CD14-positive monocyte (primary cell): ENCODE data around the gene KRT17. TPM values are rescaled to one million over a fixed set of nuclear protein-coding genes. Genes with fewer than 3 reads are reported as not detected.

Source experiments
- DNase-seq, 3 donors: peaks; one replicate each; pipeline ENCODE4 v3.0.0-alpha.2; 2011 to 2022
- H2AFZ ChIP-seq: 2 replicates; pipeline ENCODE4 v1.6.0; 2012; ENCODE audit warnings: mild to moderate bottlenecking, low read depth, low read length, inconsistent platforms; ENCODE audit not compliant: insufficient read depth, poor library complexity, severe bottlenecking
- H3K27ac ChIP-seq, 2 donors: 1 replicate in 1 of 2; 2 replicates in 1 of 2; pipeline ENCODE4 v1.5.1; 2012 to 2013; ENCODE audit warnings: low read length in 2 of 2, control low read depth in 1 of 2, inconsistent platforms in 1 of 2, low read depth in 1 of 2, mild to moderate bottlenecking in 1 of 2
- H3K27me3 ChIP-seq, 2 donors: one replicate each; pipeline versions ENCODE4 v1.6.0 to v1.6.1; 2011 to 2013; ENCODE audit warnings: low read length in 2 of 2; ENCODE audit not compliant: control insufficient read depth in 2 of 2, insufficient read depth in 2 of 2
- H3K36me3 ChIP-seq, 2 donors: replicated peaks in 1 of 2; 1 replicate in 1 of 2; 2 replicates in 1 of 2; pipeline versions ENCODE4 v1.5.1 to v1.6.1; 2012 to 2013; ENCODE audit warnings: low read length in 2 of 2, control low read depth in 1 of 2, inconsistent platforms in 1 of 2, mild to moderate bottlenecking in 1 of 2; ENCODE audit not compliant: insufficient read depth in 2 of 2, control insufficient read depth in 1 of 2
- H3K4me1 ChIP-seq, 2 donors: 1 replicate in 1 of 2; 2 replicates in 1 of 2; pipeline versions ENCODE4 v1.5.1 to v1.6.1; 2012 to 2013; ENCODE audit warnings: low read length in 2 of 2, control low read depth in 1 of 2, inconsistent platforms in 1 of 2, mild to moderate bottlenecking in 1 of 2, moderate library complexity in 1 of 2; ENCODE audit not compliant: insufficient read depth in 2 of 2, control insufficient read depth in 1 of 2
- H3K4me2 ChIP-seq: replicated peaks from 2 replicates; pipeline ENCODE3; 2012; ENCODE audit warnings: low read length, moderate library complexity, mild to moderate bottlenecking; ENCODE audit not compliant: poor library complexity, severe bottlenecking; ENCODE audit errors: extremely low read depth
- H3K4me3 ChIP-seq, 3 experiments: fragments of 200-600 bp in 1 of 3; sonication (generic) in 1 of 3; replicated peaks in 1 of 3; 1 replicate in 2 of 3; 2 replicates in 1 of 3; pipeline ENCODE4 v1.5.1; 2011 to 2013; ENCODE audit warnings: low read length in 3 of 3, mild to moderate bottlenecking in 3 of 3, control low read depth in 2 of 3, low read depth in 2 of 3, inconsistent platforms in 1 of 3, moderate library complexity in 1 of 3
- H3K79me2 ChIP-seq: 2 replicates; pipeline ENCODE4 v1.6.0; 2012; ENCODE audit warnings: mild to moderate bottlenecking, control low read depth, inconsistent platforms, low read length, moderate library complexity; ENCODE audit not compliant: insufficient read depth
- H3K9ac ChIP-seq: 2 replicates; pipeline ENCODE4 v1.6.0; 2017; ENCODE audit warnings: low read length, mild to moderate bottlenecking; ENCODE audit not compliant: insufficient read depth, poor library complexity, severe bottlenecking
- H3K9me3 ChIP-seq, 2 donors: replicated peaks in 1 of 2; 1 replicate in 1 of 2; 2 replicates in 1 of 2; pipeline versions ENCODE4 v1.5.1 to v1.6.1; 2012 to 2013; ENCODE audit warnings: low read length in 2 of 2, control low read depth in 1 of 2; ENCODE audit not compliant: control insufficient read depth in 1 of 2, insufficient read depth in 1 of 2
- H4K20me1 ChIP-seq: 2 replicates; pipeline ENCODE4 v1.6.0; 2012; ENCODE audit warnings: mild to moderate bottlenecking, low read length, control low read depth, moderate library complexity; ENCODE audit not compliant: insufficient read depth
- H3K27ac Mint-ChIP-seq, 7 donors: one replicate each; pipeline ENCODE4 v1.8.0; 2020; ENCODE audit warnings: mild to moderate bottlenecking in 7 of 7, mixed read lengths in 7 of 7, moderate library complexity in 6 of 7, inconsistent platforms in 2 of 7
- H3K27me3 Mint-ChIP-seq, 3 donors: one replicate each; pipeline ENCODE4 v1.8.0; 2021 to 2022; ENCODE audit warnings: low read depth in 3 of 3, mild to moderate bottlenecking in 3 of 3, mixed read lengths in 3 of 3, moderate library complexity in 3 of 3, inconsistent platforms in 1 of 3
- H3K36me3 Mint-ChIP-seq, 2 donors: one replicate each; pipeline ENCODE4 v1.8.0; 2020; ENCODE audit warnings: mixed read lengths in 2 of 2, inconsistent platforms in 1 of 2, mild to moderate bottlenecking in 1 of 2
- H3K4me1 Mint-ChIP-seq: one replicate; pipeline ENCODE4 v1.8.0; 2020; ENCODE audit warnings: mild to moderate bottlenecking, mixed read lengths
- H3K4me3 Mint-ChIP-seq, 2 donors: one replicate each; pipeline ENCODE4 v1.8.0; 2020; ENCODE audit warnings: mild to moderate bottlenecking in 2 of 2, mixed read lengths in 2 of 2, moderate library complexity in 1 of 2
- H3K9me3 Mint-ChIP-seq, 7 donors: one replicate each; pipeline ENCODE4 v1.8.0; 2020 to 2022; ENCODE audit warnings: mixed read lengths in 7 of 7, mild to moderate bottlenecking in 6 of 7, moderate library complexity in 6 of 7, inconsistent platforms in 2 of 7
- CTCF ChIP-seq: fragments of 200-600 bp; IDR thresholded peaks from one replicate; pipeline ENCODE4 v1.8.0; 2022; ENCODE audit warnings: antibody characterized with exemption, mild to moderate bottlenecking
- WGBS: methylation state at CpG from one replicate; pipeline ENCODE4 v1.1.5; 2013; ENCODE audit warnings: missing lambda C conversion rate; ENCODE audit not compliant: insufficient coverage; 5-methylcytosine and 5-hydroxymethylcytosine counted together
- intact Hi-C, 2 donors: fragments of 100-400 bp; cut with micrococcal nuclease; formaldehyde crosslinking; loops; one replicate each; pipeline versions ENCODE4 v1.15.0 to v1.15.1; 2023
- polyA plus RNA-seq, 3 donors: library from polyadenylated mRNA; depleted of rRNA in 1 of 3; unstranded in 2 of 3; stranded (reverse) in 1 of 3; fragments of 300-500 nt in 2 of 3; fragments of >200 nt in 1 of 3; fragmentation: Illumina TruSeq in 2 of 3; gene quantifications; 1 replicate in 2 of 3; 2 replicates in 1 of 3; pipeline ENCODE4 v1.2.3, GENCODE V29; 2012 to 2021

KRT17 gene
- polyA plus RNA-seq, 3 donors, result 0.49 TPM; not detected in 2

DNA sequence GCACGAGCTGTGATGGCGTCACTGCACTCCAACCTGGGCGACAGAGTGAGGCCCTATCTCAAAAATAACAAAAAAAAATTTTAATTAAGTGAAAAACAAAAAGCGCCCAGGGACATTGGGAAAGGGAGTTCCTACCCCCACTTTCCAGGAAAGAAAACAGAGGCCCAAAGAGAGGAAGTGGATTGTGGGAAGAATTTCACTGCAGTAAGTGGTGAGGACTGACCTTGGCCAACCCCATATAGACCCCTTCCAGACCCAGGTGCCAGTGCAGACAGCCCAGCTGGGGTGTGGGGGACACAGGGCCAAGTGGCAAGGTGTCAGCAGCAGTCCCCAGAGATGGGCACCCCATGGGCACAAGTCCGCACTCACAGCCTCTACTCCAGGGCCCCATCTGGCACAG is 29.0 kb upstream of the KRT17 start:
- no peak for TF ChIP-seq CTCF
- Mint-ChIP-seq H3K9me3 (no peaks in the 10 kb centered on the region), H3K4me3 (no peak overlapping the region), H3K4me1 (peaks cover 4% of the 10 kb centered on the region), H3K27ac (no peak overlapping the region), H3K36me3 (no peaks in the 10 kb centered on the region), H3K27me3 (peaks cover 2 to 6% (median 3%) of the 10 kb centered on the region in 3 donors)
- Histone ChIP-seq H3K4me2 (no peak overlapping the region), H3K36me3 (no peaks in the 10 kb centered on the region), H2AFZ (no peak overlapping the region), H3K79me2 (no peaks in the 10 kb centered on the region), H3K27me3 (no peaks in the 10 kb centered on the region), H3K9ac (no peak overlapping the region), H3K4me1 (peaks cover 5 to 8% of the 10 kb centered on the region in 2 donors), H3K27ac (no peak overlapping the region), H3K4me3 (no peak overlapping the region), H3K9me3 (no peaks in the 10 kb centered on the region), H4K20me1 (no peaks in the 10 kb centered on the region)
- DNase-seq, result no peak
- 91% methylated on average over 1 of the region's 5 CpGs for WGBS
- intact Hi-C loops, result no loop called here

DNA sequence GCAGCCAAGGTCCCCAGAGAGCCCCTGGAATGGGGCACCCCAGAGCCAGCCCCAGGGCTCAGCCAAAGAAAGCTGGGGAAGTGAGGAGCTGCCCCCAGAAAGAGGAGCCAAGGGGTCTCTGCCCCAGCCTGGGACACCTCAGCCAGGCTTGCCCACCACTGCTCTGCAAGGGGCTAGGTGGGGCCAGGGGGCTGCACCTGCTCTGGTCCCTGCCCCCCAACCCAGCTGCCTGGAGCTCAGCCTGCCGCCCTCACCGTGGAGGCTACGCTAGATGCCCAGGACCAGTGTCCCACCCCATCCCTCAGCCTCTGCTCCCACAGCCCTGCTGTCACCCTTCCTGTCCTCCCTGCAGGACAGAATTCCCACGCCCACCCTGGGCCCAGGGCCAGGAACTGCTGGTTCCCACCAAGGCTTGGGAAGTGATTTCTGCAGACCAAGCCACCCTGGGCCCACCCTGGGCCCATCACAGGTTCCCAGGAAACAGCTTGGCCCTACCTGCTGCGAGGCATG is 28.1 kb upstream of the KRT17 start:
- intact Hi-C loops, result no loop called here
- H2AFZ ChIP-seq, result no peak overlapping the region
- H3K9ac ChIP-seq, result no peak overlapping the region
- H3K27me3 Mint-ChIP-seq, result peaks cover 4 to 9% (median 7%) of the 10 kb centered on the region in 3 donors
- H4K20me1 ChIP-seq, result no peaks in the 10 kb centered on the region
- H3K36me3 ChIP-seq, result no peaks in the 10 kb centered on the region
- H3K9me3 ChIP-seq, result no peaks in the 10 kb centered on the region
- H3K4me3 ChIP-seq, result no peak overlapping the region
- no peak for DNase-seq
- no peaks in the 10 kb centered on the region for H3K27me3 ChIP-seq
- H3K4me1 Mint-ChIP-seq, result peaks cover 12% of the 10 kb centered on the region
- H3K27ac ChIP-seq, result no peak overlapping the region
- H3K36me3 Mint-ChIP-seq, result no peaks in the 10 kb centered on the region
- WGBS, result 87% methylated on average over 5 of the region's 5 CpGs
- H3K27ac Mint-ChIP-seq, result no peak overlapping the region
- TF ChIP-seq CTCF, result no peak
- no peaks in the 10 kb centered on the region for H3K79me2 ChIP-seq
- no peak overlapping the region for H3K4me2 ChIP-seq
- H3K9me3 Mint-ChIP-seq, result no peaks in the 10 kb centered on the region
- no peak overlapping the region for H3K4me3 Mint-ChIP-seq
- H3K4me1 ChIP-seq, result peaks cover 14 to 17% of the 10 kb centered on the region in 2 donors
